ENCODE results near the gene SCGN. TPM values are rescaled to one million over a fixed set of nuclear protein-coding genes. Genes with fewer than 3 reads are reported as not detected.

The SCGN gene, protein sequence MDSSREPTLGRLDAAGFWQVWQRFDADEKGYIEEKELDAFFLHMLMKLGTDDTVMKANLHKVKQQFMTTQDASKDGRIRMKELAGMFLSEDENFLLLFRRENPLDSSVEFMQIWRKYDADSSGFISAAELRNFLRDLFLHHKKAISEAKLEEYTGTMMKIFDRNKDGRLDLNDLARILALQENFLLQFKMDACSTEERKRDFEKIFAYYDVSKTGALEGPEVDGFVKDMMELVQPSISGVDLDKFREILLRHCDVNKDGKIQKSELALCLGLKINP
- 1 to 10 TPM in 2 of 4 donors, under 1 TPM in 1, not detected in 1; 0.35 to 3.6 (median 1.3) TPM for total RNA-seq

GRCh38 chr6:25652007-25652515 is at the start of gene SCGN:
Gene SCGN (plus strand): TSS chr6:25652215. CDS start chr6:25652404, 189 bp downstream.
- no peaks in the 10 kb centered on the region for H3K36me3 ChIP-seq
- no peak for TF ChIP-seq CTCF (IDR thresholded peaks at IDR 0.05)
- no peak for TF ChIP-seq POLR2AphosphoS5 (IDR thresholded peaks at IDR 0.05)
- TF ChIP-seq POLR2A (IDR thresholded peaks at IDR 0.05): no peak
- no peak for TF ChIP-seq EP300 (IDR thresholded peaks at IDR 0.05)
- H3K9me3 ChIP-seq: no peaks in the 10 kb centered on the region
- ATAC-seq: no peak
- H3K27me3 ChIP-seq: peaks cover 56% of the 10 kb centered on the region
- no peak within 1 kb of the TSS for H3K4me3 ChIP-seq
- WGBS, 2 donors (ENCODE audit: low coverage in 1 of 2): 3% methylated on average over 4 of the region's 35 CpGs; no CpG with 5 or more reads in 1 of the 2 donors
- H3K4me1 ChIP-seq: peaks cover 0 to 6% (median 0%) of the 10 kb centered on the region in 3 donors
- no peak within 1 kb of the TSS for H3K27ac ChIP-seq

GRCh38 chr6:25602674-25602982 is 49.4 kb upstream of the SCGN start:
- H3K4me1 ChIP-seq: no peaks in the 10 kb centered on the region
- TF ChIP-seq EP300 (IDR thresholded peaks at IDR 0.05) (no peak), POLR2A (IDR thresholded peaks at IDR 0.05) (no peak), POLR2AphosphoS5 (IDR thresholded peaks at IDR 0.05) (no peak), CTCF (IDR thresholded peaks at IDR 0.05) (no peak)
- WGBS, 2 donors (ENCODE audit: low coverage in 1 of 2): 85 to 100% methylated on average over 1 of the region's 1 CpG
- no peaks in the 10 kb centered on the region for H3K27me3 ChIP-seq
- peaks cover 0 to 5% of the 10 kb centered on the region in 2 donors for H3K36me3 ChIP-seq
- no peaks in the 10 kb centered on the region for H3K9me3 ChIP-seq
- ATAC-seq: no peak
- no peak overlapping the region for H3K27ac ChIP-seq
- H3K4me3 ChIP-seq: no peak overlapping the region

GRCh38 chr6:25603251-25603650 is 48.8 kb upstream of the SCGN start:
- TF ChIP-seq POLR2A (IDR thresholded peaks at IDR 0.05) (no peak), CTCF (IDR thresholded peaks at IDR 0.05) (no peak)
- WGBS, 2 donors (ENCODE audit: low coverage in 1 of 2): 88% methylated on average over 1 of the region's 1 CpG; no CpG with 5 or more reads in 1 of the 2 donors
- no peak for ATAC-seq

DNA sequence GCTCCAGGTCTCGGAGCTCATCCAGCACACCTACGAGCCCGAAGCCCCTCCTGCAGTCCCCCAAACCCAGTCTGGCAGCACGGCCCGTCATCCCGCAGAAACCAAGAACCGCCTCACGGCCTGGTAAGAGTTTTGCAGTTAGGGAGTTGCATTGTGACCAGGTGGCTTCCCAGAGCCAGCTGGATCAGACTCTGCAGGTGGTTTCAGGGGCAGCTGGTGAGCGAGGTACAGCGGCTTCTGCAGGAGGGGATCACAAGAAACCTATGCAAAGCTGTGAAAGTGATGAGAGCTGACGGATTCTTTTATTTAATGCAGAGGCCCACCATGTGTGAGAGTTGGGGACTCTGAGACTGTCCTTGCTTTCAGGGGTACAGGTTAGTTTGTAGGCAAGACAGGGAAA is 45.9 kb upstream of the SCGN start:
- TF ChIP-seq POLR2AphosphoS5 (IDR thresholded peaks at IDR 0.05): no peak
- no peak for TF ChIP-seq EP300 (IDR thresholded peaks at IDR 0.05)
- TF ChIP-seq POLR2A (IDR thresholded peaks at IDR 0.05): no peak
- no peak for TF ChIP-seq CTCF (IDR thresholded peaks at IDR 0.05)
- Histone ChIP-seq H3K36me3 (peaks cover 0 to 6% of the 10 kb centered on the region in 2 donors), H3K27me3 (no peaks in the 10 kb centered on the region), H3K27ac (no peak overlapping the region), H3K4me3 (no peak overlapping the region), H3K9me3 (no peaks in the 10 kb centered on the region), H3K4me1 (no peaks in the 10 kb centered on the region)
- 80 to 100% methylated on average over 1 to 2 of the region's 11 CpGs for WGBS, 2 donors (ENCODE audit: low coverage in 1 of 2)
- ATAC-seq: no peak

More at GRCh38 chr6:25603251-25603650, 48.8 kb upstream of the SCGN start:
- Histone ChIP-seq H3K27ac (no peak overlapping the region), H3K4me3 (no peak overlapping the region), H3K4me1 (no peaks in the 10 kb centered on the region), H3K36me3 (peaks cover 0 to 5% of the 10 kb centered on the region in 2 donors), H3K27me3 (no peaks in the 10 kb centered on the region), H3K9me3 (no peaks in the 10 kb centered on the region)

DNA sequence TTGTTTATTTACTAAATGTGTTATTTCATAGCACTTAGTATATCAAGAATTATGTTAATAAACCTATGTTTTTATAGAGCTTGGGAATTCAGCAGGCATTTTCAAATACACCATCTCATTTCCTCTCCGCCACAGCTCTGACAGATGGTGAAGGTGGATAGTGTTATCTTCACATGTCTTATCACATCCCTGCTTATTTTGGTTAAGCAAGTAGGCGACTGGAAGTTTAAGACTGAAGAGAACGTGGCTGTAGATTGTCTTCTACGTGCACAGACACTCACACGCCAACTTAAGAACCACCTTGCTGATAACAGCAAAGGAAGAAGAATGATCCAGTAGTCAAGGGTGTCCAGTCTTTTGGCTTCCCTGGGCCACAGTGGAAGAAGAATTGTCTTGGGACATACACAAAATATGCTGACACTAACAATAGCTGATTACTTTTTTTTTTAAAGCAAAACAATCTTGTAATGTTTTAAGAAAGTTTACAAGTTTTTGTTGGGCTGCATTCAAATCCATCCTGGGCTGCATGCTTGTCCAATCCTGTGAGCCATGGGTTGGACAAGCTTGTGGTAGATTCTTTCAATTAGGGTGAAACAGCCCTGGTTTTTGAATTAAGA is 43.3 kb upstream of the SCGN start:
- H3K27ac ChIP-seq: no peak overlapping the region
- H3K9me3 ChIP-seq: no peaks in the 10 kb centered on the region
- ATAC-seq: no peak
- H3K4me3 ChIP-seq: no peak overlapping the region
- no peaks in the 10 kb centered on the region for H3K27me3 ChIP-seq
- 57 to 73% methylated on average over 3 to 5 of the region's 5 CpGs for WGBS, 2 donors (ENCODE audit: low coverage in 1 of 2)
- peaks cover 0 to 6% of the 10 kb centered on the region in 2 donors for H3K36me3 ChIP-seq
- H3K4me1 ChIP-seq: no peaks in the 10 kb centered on the region
- TF ChIP-seq POLR2AphosphoS5 (IDR thresholded peaks at IDR 0.05) (no peak), CTCF (IDR thresholded peaks at IDR 0.05) (no peak), POLR2A (IDR thresholded peaks at IDR 0.05) (no peak), EP300 (IDR thresholded peaks at IDR 0.05) (no peak)

All from gastroesophageal sphincter (tissue), 4 donors.